ENCODE data around the gene HERC4.

Gene HERC4

GRCh38 chr10:68074775-68075549 lies at the start of gene HERC4:
Gene HERC4, minus strand, starts transcription at chr10:68075283. Its CDS starts 2,175 bp downstream, at chr10:68073108.
- DNase-seq (ENCODE audit: low read depth in 2 of 2), result peak; percentile 77 to 83

GRCh38 chr10:68124718-68125117 lies 49.6 kb upstream of the HERC4 start:
- no peak for DNase-seq (ENCODE audit: low read depth in 2 of 2)

- DNase-seq (ENCODE audit: low read depth in 2 of 2), result no peak
These were observed 46.8 kb upstream of the HERC4 start for GRCh38 chr10:68121852-68122251.

GRCh38 chr10:68121020-68121743 lies 46.1 kb upstream of the HERC4 start:
- no peak for DNase-seq (ENCODE audit: low read depth in 2 of 2)

GRCh38 chr10:68118657-68119056 lies 43.6 kb upstream of the HERC4 start:
- no peak for DNase-seq (ENCODE audit: low read depth in 2 of 2)

- DNase-seq (ENCODE audit: low read depth in 2 of 2), result no peak
These were observed 37.8 kb upstream of the HERC4 start for GRCh38 chr10:68112837-68113236.

GRCh38 chr10:68111584-68111983 lies 36.5 kb upstream of the HERC4 start:
- no peak for DNase-seq (ENCODE audit: low read depth in 2 of 2)

- no peak for DNase-seq (ENCODE audit: low read depth in 2 of 2)
These were observed 34.9 kb upstream of the HERC4 start for GRCh38 chr10:68110027-68110426.

GRCh38 chr10:68109331-68109730 lies 34.2 kb upstream of the HERC4 start, which contains the start of gene MYPN:
Gene MYPN, plus strand, starts transcription at chr10:68109488. Its CDS starts 11,951 bp downstream, at chr10:68121439.
- no peak for DNase-seq (ENCODE audit: low read depth in 2 of 2)

- no peak for DNase-seq (ENCODE audit: low read depth in 2 of 2)
These were observed 33.6 kb upstream of the HERC4 start for GRCh38 chr10:68108653-68109052.

GRCh38 chr10:68108051-68108450 lies 33.0 kb upstream of the HERC4 start:
- DNase-seq (ENCODE audit: low read depth in 2 of 2), result no peak

- DNase-seq (ENCODE audit: low read depth in 2 of 2), result no peak
These were observed 32.6 kb upstream of the HERC4 start for GRCh38 chr10:68107651-68108050.

GRCh38 chr10:68106656-68107055 lies 31.6 kb upstream of the HERC4 start:
- DNase-seq (ENCODE audit: low read depth in 2 of 2), result no peak

- DNase-seq (ENCODE audit: low read depth in 2 of 2), result no peak
These were observed 30.7 kb upstream of the HERC4 start for GRCh38 chr10:68105820-68106219.

- no peak for DNase-seq (ENCODE audit: low read depth in 2 of 2)
These were observed 28.8 kb upstream of the HERC4 start for GRCh38 chr10:68103901-68104300.

- DNase-seq (ENCODE audit: low read depth in 2 of 2), result no peak
These were observed 28.3 kb upstream of the HERC4 start for GRCh38 chr10:68103261-68103878.

GRCh38 chr10:68101066-68101465 lies 26.0 kb upstream of the HERC4 start:
- no peak for DNase-seq (ENCODE audit: low read depth in 2 of 2)

GRCh38 chr10:68099736-68100135 lies 24.7 kb upstream of the HERC4 start:
- no peak for DNase-seq (ENCODE audit: low read depth in 2 of 2)

GRCh38 chr10:68096913-68097516 lies 21.9 kb upstream of the HERC4 start:
- DNase-seq (ENCODE audit: low read depth in 2 of 2), result no peak

GRCh38 chr10:68095153-68095552 lies 20.1 kb upstream of the HERC4 start:
- no peak for DNase-seq (ENCODE audit: low read depth in 2 of 2)

- no peak for DNase-seq (ENCODE audit: low read depth in 2 of 2)
These were observed 17.4 kb upstream of the HERC4 start for GRCh38 chr10:68092512-68092911.

- DNase-seq (ENCODE audit: low read depth in 2 of 2), result no peak
These were observed 15.5 kb upstream of the HERC4 start for GRCh38 chr10:68090586-68090985.

All from activated CD8-positive, alpha-beta memory T cell treated with anti-CD3 and anti-CD28 coated beads for 4 hours (primary cell).